Urinary bladder (tissue), 4 donors: ENCODE results near the gene PCSK9. TPM values are rescaled to one million over a fixed set of nuclear protein-coding genes. Genes with fewer than 3 reads are reported as not detected.
"Not testable (repeated sequence)": the region's sequence is repeated elsewhere in the genome, so short reads cannot be mapped to it uniquely, and the experiment has no call there.

Source experiments
- DNase-seq: peaks from one replicate; pipeline ENCODE4 v3.0.0-alpha.2; 2015; ENCODE audit errors: extremely low spot score
- H3K27ac ChIP-seq: one replicate; pipeline ENCODE4 v1.5.1; 2013; ENCODE audit warnings: low read depth, mild to moderate bottlenecking, moderate library complexity
- H3K36me3 ChIP-seq: one replicate; pipeline ENCODE4 v1.6.1; 2013; ENCODE audit warnings: mild to moderate bottlenecking, moderate library complexity; ENCODE audit not compliant: insufficient read depth
- H3K4me1 ChIP-seq: one replicate; pipeline ENCODE4 v1.6.1; 2013; ENCODE audit warnings: mild to moderate bottlenecking, moderate library complexity; ENCODE audit not compliant: insufficient read depth
- H3K4me3 ChIP-seq: one replicate; pipeline ENCODE4 v1.5.1; 2013; ENCODE audit warnings: low read depth, low read length
- WGBS: extraction: QIAGEN DNeasy Blood & Tissue Kit; methylation state at CpG from one replicate; pipeline ENCODE4 v1.1.7; 2013; 5-methylcytosine and 5-hydroxymethylcytosine counted together
- polyA plus RNA-seq: library from polyadenylated mRNA; stranded (reverse); fragments of 200-250 nt; gene quantifications from one replicate; pipeline ENCODE4 v1.2.3, GENCODE V29; 2013
- total RNA-seq: library from RNA; depleted of rRNA; stranded (reverse); fragments of >200 nt; gene quantifications from one replicate; pipeline ENCODE4 v1.2.3, GENCODE V29; 2014
- donor health status: healthy with polysubstance abuse.
- donor health status: healthy.

PCSK9 gene
- total and polyA plus RNA-seq, 2 donors = 0.09 to 2.9 TPM

- Histone ChIP-seq H3K4me3 (no peak overlapping the region), H3K4me1 (no peaks in the 10 kb centered on the region), H3K36me3 (no peaks in the 10 kb centered on the region), H3K27ac (no peak overlapping the region)
- DNase-seq = peak; percentile 35
- WGBS = 50% methylated on average over 15 of the region's 15 CpGs
These were observed 17.3 kb upstream of the PCSK9 start for GRCh38 chr1:55021942-55022546.

DNA sequence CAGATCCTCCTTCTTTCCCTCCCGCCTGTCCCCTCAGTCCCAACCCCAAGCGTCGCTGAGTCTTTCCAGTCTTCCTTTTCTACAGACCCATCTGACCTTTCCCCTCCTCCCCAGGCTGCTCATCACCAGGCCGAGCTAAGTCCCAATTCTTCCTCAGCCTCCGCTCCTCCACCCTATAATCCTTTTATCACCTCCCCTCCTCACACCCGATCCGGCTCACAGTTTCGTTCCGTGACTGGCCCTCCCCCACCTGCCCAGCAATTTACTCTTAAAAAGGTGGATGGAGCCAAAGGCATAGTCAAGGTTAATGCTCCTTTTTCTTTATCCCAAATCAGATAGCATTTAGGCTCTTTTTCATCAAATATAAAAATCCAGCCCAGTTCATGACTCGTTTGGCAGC is 15.2 kb upstream of the PCSK9 start:
- not testable (repeated sequence) for DNase-seq, H3K36me3 ChIP-seq, H3K27ac ChIP-seq, H3K4me1 ChIP-seq, H3K4me3 ChIP-seq
- 71% methylated on average over 9 of the region's 10 CpGs for WGBS

DNA sequence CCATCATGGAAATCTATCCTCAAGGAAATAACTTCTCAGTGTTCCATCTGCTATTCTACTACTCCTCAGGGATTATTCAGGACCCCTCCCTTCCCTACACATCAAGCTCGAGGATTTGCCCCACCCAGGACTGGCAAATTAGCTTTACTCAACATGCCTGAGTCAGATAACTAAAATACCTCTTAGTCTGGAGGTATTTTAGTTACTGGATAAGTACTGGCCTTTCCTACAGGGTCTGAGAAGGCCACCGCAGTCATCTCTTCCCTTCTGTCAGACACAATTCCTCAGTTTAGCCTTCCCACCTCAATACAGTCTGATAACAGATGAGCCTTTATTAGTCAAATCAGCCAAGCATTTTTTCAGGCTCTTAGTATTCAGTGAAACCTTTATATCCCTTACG is 12.7 kb upstream of the PCSK9 start:
- not testable (repeated sequence) for H3K36me3 ChIP-seq, H3K4me1 ChIP-seq, H3K27ac ChIP-seq, DNase-seq, H3K4me3 ChIP-seq
- WGBS = 79% methylated on average over 3 of the region's 3 CpGs

DNA sequence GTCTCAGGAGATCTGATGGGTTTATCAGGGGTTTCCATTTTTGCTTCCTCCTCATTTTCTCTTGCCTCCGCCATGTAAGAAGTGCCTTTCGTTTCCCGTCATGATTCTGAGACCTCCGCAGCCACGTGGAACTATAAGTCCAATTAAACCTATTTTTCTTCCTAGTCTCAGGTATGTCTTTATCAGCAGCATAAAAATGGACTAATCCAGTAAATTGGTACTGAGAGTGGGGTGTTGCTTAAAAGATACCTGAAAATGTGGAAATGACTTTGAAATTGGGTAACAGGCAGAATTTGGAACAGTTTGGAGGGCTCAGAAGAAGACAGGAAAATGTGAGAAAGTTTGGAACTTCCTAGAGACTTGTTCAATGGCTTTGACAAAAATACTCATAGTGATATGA is 8.2 kb upstream of the PCSK9 start:
- not testable (repeated sequence) for H3K4me3 ChIP-seq, H3K27ac ChIP-seq, H3K4me1 ChIP-seq, DNase-seq, H3K36me3 ChIP-seq
- WGBS = 96% methylated on average over 5 of the region's 5 CpGs

- no peak for DNase-seq
- no peak overlapping the region for H3K27ac ChIP-seq
- no peaks in the 10 kb centered on the region for H3K36me3 ChIP-seq
- H3K4me1 ChIP-seq = no peaks in the 10 kb centered on the region
- H3K4me3 ChIP-seq = no peak overlapping the region
- WGBS = 91% methylated on average over 7 of the region's 7 CpGs
These were observed 6.1 kb upstream of the PCSK9 start for GRCh38 chr1:55033265-55033614.

DNA sequence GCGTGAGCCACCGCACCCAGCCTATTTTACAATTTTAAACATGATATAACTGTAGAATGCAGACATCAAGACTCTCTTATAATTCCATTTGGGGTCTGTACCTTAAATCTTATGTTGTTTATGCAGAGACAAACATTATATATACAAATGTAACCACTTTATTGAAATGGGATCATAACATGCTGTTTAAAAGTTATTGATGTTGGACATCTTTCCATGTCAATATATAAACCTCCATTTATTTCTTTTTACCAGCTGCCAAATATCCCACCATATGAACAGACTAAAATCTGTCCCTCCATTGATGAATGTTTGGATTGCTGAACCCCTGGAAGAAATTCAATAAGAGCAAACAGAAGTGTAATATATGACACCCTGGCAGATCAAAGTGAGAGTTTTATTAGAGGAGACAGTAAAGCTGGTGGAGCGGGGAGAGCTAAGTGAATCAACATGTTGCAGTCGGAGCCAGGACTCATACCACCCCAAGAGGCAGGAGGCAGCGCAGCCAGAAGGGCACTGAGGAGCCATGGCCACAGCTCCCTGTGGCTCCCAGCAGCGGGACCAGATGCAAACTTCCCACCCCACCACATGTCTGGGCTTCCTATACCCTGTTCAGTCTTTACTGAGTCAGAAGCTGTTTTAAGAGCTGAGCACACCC is 4.7 kb upstream of the PCSK9 start:
- Histone ChIP-seq H3K4me1 (no peaks in the 10 kb centered on the region), H3K4me3 (no peak overlapping the region), H3K36me3 (no peaks in the 10 kb centered on the region), H3K27ac (no peak overlapping the region)
- DNase-seq = no peak
- 76% methylated on average over 6 of the region's 6 CpGs for WGBS

DNA sequence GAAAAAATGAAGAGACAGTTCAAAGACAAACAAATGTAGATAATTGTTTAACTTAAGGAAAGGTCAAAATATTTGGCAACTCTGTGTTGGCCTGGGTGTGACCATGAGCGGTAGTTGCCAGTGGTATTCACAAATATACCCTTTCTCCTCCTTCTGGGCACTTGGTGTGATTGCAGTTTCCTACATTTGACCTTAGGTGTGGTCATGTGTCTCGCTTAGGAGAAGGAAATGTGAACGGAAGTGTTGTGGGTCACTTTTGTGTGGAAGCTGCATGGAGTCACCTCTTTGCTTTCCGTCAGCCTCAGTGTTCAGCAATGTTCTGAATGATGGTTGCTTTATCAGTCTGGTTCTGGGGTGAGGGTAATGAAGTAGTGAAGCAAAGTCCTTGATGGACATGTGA is 3.4 kb upstream of the PCSK9 start:
- no peak overlapping the region for H3K4me3 ChIP-seq
- no peak for DNase-seq
- 75% methylated on average over 4 of the region's 4 CpGs for WGBS
- H3K4me1 ChIP-seq = no peaks in the 10 kb centered on the region
- no peaks in the 10 kb centered on the region for H3K36me3 ChIP-seq
- no peak overlapping the region for H3K27ac ChIP-seq

GRCh38 chr1:55037733-55038551 is 1.4 kb upstream of the PCSK9 start:
- WGBS = 93% methylated on average over 8 of the region's 8 CpGs
- H3K4me1 ChIP-seq = no peaks in the 10 kb centered on the region
- no peak for DNase-seq
- no peak overlapping the region for H3K4me3 ChIP-seq
- no peak overlapping the region for H3K27ac ChIP-seq
- H3K36me3 ChIP-seq = no peaks in the 10 kb centered on the region

GRCh38 chr1:55038552-55038838 is 853 bp upstream of the PCSK9 start:
- no peak for DNase-seq
- no peak overlapping the region for H3K4me3 ChIP-seq
- H3K36me3 ChIP-seq = no peaks in the 10 kb centered on the region
- H3K27ac ChIP-seq = no peak overlapping the region
- WGBS = 92% methylated on average over 3 of the region's 3 CpGs
- H3K4me1 ChIP-seq = no peaks in the 10 kb centered on the region

DNA sequence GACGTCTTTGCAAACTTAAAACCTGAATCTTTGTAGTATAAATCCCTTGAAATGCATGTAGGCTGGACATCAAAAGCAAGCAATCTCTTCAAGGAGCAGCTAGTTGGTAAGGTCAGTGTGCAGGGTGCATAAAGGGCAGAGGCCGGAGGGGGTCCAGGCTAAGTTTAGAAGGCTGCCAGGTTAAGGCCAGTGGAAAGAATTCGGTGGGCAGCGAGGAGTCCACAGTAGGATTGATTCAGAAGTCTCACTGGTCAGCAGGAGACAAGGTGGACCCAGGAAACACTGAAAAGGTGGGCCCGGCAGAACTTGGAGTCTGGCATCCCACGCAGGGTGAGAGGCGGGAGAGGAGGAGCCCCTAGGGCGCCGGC is 390 bp upstream of the PCSK9 start:
- Histone ChIP-seq H3K36me3 (no peaks in the 10 kb centered on the region), H3K27ac (no peak overlapping the region), H3K4me3 (no peak overlapping the region), H3K4me1 (no peaks in the 10 kb centered on the region)
- 39% methylated on average over 9 of the region's 9 CpGs for WGBS
- no peak for DNase-seq

- H3K27ac ChIP-seq = no peak overlapping the region
- H3K4me1 ChIP-seq = no peaks in the 10 kb centered on the region
- H3K4me3 ChIP-seq = no peak overlapping the region
- no peak for DNase-seq
- 20% methylated on average over 49 of the region's 49 CpGs for WGBS
- H3K36me3 ChIP-seq = no peaks in the 10 kb centered on the region
These were observed 960 bp downstream of the PCSK9 start for GRCh38 chr1:55040083-55040932.

DNA sequence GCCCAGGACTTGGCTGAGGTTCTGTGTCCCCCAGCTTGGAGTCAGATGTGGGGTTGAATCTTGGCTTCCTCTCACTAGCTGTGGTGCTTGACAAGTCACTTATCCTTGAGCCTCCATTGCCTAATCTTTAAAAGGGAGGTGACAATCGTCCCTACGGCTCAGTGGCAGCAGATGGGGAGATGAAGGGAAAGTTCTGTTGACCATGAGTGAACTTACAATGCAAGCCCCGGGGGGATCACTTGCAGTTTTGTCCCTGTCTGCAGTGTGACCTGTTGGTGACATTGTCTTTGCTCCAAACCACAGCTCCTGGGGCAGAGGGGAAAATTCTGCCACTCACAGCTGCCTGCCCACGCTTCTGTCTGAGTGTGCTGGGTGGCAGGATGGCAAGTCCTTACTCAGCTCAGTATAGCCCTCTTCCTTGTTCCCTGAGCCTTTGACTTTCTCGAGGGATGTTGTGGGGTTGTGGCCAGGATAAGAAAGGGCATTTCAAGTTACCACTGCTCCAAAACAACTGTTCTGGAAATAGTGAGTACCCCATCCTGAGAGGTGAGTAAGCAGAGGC is 1.7 kb downstream of the PCSK9 start:
- H3K27ac ChIP-seq = no peak overlapping the region
- H3K36me3 ChIP-seq = no peaks in the 10 kb centered on the region
- H3K4me3 ChIP-seq = no peak overlapping the region
- WGBS = 74% methylated on average over 5 of the region's 5 CpGs
- no peaks in the 10 kb centered on the region for H3K4me1 ChIP-seq
- no peak for DNase-seq

- WGBS = 98% methylated on average over 3 of the region's 3 CpGs
These were observed 2.3 kb downstream of the PCSK9 start for GRCh38 chr1:55041613-55042012.

More at GRCh38 chr1:55041613-55042012, 2.3 kb downstream of the PCSK9 start:
- Histone ChIP-seq H3K4me3 (no peak overlapping the region), H3K4me1 (no peaks in the 10 kb centered on the region), H3K36me3 (no peaks in the 10 kb centered on the region), H3K27ac (no peak overlapping the region)
- DNase-seq = no peak
